ENCODE results near the gene NEUROD2.
A peak's percentile ranks its signal among the peaks of the same experiment; 100 is the strongest.

Gene NEUROD2

DNA sequence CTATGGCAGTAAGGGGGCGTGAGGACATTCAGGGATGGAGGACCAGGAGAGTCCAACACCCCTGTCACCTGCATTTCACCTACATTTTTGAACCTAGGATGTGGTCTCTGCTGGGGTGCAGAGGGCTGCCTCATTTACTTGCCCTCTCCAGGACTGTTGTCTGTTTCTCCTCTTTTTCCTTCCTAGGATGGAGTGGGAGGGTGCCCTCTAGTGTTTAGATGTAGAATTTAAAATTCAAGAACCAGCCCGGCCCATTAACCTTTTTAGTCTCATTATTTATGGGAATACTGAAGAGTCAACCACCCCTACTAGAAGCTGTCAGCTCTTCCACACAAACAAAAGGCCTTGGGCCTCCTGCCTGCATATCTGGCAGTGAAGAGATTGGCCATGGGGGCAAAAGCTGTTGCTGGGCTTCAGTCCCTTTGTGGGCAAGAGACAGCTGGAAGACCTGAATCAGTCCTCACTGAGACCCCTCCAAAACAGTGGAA is 26.7 kb upstream of the NEUROD2 start:
- DNase-seq (ENCODE audit: low read depth): peak; percentile 77

DNA sequence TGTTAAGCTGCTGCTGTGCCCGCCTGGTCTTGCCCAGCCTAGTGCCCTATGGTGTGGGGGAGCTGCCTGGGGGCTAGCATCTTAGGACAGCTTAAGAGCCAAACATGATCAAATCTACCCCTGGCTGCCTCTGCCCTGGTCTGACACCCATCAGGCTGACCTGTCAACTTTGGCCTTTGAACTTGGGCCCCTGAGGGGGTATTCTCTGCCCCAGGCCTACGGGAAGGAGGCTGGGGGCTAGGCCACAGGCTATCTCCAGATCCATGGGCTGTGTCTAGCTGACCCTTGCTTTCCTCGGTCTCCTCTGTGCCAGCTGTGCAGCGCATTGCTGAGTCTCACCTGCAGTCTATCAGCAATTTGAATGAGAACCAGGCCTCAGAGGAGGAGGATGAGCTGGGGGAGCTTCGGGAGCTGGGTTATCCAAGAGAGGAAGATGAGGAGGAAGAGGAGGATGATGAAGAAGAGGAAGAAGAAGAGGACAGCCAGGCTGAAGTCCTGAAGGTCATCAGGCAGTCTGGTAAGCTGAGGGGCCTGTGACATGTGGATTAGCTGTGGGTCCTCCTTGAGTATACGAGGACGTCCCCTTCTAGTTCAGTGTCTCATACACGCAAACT is 26.0 kb upstream of the NEUROD2 start:
- no peak for DNase-seq (ENCODE audit: low read depth)

DNA sequence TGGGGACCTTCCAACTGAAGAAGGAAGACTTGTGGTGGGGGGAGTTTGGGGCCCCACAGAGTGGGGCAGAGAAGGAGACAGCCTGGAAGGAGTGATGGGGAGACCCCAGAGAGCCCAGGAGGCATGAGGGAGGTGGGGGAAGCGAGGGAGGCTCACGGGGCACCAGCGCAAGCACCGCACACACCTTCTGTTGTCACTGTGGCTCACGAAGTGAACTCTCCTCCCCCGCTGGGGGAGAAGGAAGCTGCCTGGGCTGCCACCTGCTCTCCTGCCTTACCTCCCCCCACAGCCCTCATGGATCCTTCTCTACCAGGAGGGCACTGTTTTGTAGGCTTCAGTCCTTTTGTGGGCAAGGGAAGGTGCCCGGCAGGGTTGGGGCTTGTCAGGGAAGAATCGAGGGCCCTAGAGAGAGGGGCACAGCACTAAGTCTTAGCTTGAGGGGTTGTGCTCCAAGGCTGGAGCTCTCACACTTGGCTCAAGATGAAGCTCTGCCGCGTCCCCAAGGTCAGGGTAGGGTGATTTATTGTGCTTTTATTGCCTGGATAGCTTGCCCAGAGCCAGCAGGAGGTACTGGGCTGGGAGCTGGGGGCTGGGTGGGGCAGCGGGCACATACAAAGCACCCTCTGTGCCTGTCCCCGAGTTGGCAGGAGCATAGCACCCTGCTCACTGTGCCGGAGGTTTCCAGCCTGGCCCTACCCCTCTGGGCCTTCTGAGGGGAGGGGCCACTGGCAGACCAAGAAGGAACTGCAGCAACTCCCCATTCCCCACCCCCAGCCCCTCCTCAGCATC is 24.6 kb upstream of the NEUROD2 start:
- no peak for DNase-seq (ENCODE audit: low read depth)

DNA sequence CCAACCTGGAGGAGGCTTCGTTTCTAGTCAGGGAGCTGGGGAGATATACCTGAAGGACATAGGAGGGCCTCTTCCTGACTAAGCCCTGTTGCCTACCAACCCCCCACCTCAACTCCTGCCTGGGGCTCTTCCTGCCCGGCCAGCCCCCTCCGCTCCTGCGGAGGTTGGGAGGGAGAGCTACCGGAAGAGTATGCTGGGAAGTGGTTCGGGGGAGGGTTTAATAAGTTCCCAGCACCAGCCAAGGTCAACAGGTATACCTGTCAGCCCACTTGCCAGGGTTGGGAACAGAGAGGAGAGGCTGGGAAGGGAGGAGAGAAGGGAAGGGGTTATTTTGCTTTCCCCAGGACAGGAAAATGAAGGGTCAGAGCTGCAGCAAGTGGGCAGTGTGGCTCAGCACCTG is 23.7 kb upstream of the NEUROD2 start:
- DNase-seq (ENCODE audit: low read depth): no peak

DNA sequence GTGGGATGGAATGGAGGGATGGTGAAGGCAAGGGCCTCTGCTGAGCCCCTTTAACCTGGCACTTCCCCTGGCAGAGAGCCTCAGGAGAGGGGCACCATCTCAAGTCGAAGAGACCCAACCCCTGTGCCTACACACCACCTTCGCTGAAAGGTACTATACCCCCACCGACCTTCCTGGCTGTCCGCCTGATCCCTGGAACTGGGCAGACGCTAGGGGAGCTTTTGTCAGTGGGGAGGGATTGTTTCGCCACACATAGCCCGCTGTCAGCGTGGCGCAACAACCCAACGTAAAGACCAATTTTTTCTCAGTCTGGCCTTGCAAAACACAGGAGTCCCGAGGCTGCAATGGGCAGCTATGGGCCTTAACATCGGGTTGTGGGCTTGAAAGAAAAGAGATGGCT is 22.2 kb upstream of the NEUROD2 start:
- no peak for DNase-seq (ENCODE audit: low read depth)

DNA sequence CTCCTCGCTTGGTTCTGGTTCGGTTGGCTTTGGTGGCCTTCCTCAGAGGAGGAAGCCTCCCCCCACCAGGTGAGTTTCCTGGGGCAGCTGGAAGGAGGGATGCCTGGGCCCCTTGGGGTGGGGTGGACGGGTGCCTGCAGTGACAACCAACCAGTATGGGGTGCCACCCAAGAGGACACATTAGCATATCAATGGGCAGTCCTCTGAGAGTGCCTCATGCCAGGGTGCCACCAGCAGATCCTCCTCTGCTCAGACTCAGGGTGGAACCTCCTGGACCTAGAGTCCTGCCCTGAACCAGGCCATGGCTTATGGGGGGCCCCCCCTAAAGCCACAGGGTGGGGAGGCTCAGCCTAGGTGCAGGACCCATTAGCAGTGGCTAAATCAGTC is 21.8 kb upstream of the NEUROD2 start:
- DNase-seq (ENCODE audit: low read depth): no peak

DNA sequence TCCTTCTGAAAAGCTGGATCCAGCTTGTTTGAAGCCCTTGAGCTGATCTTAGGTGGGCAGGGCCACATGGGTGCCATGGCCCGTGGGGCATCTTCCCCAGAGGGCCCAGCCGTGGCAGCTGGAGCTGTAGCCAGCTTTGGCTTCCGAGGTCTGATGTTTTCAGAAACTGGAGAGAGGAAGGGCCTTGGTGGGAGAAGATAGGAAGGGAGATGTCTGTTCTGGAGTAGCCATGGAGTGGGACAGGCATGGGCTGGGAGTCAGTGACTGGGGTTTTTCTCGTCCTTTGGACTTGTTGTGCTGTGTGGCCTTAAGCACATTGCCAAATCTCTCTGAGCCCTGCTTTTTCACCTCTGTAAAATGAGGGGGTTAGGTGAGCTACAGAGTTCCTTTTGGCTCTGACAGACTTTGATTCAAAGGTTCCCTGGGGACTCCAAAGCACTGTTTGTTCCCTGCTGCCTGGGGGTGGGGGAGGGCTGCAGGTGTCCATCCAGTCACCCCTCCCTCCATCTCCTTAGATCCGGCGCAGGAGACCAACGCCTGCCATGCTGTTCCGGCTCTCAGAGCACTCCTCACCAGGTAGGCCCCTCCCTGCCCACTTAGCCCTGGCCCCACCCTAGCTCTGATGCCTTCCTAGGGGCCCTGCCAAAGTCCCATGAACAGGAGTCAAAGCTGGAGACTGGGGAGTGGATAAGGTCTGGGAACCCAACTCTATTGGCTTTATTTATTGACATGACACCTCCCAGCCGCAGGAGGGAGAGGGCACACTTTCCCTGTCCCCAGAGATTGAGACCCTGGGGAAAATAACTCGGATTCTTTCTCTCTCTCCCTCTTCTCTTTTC is 21.2 kb upstream of the NEUROD2 start:
- no peak for DNase-seq (ENCODE audit: low read depth)

DNA sequence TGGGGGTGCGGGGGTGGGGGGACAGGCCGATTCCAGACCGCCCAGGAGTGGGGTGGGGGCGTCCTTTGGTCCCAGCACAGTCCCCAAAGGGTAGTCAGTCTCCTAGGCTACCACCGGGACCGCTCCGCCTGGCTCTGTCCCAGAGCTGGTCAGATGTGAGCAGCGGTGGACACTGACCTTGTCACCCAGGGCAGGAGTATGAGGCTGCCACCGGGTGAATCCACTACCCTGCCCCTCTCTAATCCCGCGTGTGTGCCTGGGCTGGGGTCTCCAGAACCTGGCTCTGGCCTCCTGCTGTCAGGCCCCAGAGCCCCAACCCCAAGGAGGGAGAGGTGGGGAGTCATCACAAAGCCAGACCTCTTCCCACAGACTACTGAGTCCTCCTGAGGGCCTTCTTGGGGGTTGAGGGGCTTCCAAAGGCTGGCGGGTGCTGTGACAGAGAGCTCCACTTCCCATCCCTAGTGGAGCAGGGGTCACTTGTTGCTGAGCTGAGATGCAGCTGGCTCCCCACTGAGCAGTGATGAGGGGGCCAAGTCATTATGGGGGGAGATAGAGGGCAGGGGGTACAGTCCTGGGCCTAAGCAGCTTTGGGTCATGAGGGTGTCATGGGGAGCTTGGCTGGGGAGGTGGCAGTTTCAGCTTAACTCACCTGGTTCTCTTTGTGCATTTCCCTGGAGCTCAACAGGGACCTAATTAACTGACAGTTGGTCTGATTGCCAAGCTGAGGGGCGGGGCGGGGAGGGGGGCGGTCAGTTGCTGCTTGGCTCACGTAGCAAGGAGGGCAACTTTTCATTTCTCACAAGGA is 20.2 kb upstream of the NEUROD2 start:
- DNase-seq (ENCODE audit: low read depth): no peak

DNA sequence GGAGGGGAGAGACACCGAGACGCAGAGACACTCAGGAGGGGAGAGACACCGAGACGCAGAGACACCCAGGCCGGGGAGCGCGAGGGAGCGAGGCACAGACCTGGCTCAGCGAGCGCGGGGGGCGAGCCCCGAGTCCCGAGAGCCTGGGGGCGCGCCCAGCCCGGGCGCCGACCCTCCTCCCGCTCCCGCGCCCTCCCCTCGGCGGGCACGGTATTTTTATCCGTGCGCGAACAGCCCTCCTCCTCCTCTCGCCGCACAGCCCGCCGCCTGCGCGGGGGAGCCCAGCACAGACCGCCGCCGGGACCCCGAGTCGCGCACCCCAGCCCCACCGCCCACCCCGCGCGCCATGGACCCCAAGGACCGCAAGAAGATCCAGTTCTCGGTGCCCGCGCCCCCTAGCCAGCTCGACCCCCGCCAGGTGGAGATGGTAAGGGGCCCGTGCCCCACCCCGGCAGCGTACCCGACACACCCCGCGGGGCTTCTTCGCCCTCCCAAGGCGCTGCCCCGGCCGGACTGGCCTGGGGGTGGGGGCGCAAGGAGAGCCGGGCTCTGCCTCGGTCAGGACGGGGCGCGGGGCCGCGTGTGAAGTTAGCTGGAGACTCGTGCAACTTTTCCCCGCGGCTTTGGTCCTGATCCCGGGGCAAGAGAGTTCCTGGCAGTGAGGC is 19.5 kb upstream of the NEUROD2 start:
- DNase-seq (ENCODE audit: low read depth): no peak

DNA sequence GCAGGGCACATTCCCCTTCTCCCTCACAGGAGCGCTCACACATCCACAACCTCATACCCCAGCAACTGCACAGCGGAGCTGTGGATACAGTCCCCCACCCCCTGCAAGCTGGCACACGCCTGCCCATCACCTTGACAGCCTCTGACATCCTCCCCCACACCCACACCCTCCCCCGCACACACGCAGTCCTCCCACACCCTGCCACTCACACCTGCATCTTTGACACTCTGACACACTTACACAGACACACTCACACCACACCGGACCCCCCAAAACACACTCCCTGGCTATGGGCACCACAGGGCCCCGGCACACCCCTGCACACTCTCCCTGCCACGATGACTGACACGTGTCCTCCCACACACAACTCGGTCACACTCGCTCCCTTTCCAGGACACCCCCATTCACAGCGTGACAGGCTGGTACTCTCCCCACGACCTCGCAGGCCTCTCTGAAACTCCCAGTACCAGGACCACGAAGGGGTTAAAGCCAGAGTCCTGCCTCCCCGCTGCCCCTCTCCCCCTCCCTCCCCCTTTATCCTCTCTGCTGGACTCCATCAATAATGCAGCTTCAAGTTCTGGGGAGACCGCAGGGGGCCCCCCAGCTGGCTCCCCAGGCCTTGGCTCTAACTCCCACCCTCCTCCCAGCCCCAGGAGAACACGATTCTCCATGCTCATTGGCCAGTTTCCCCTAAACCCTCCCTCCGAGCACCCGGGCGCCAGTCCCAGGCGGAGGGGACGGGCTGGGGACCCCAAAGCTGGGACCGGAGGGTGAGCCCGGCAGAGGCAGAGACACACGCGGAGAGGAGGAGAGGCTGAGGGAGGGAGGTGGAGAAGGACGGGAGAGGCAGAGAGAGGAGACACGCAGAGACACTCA is 18.7 kb upstream of the NEUROD2 start, which contains the start of gene PPP1R1B:
PPP1R1B (plus strand) TSS at position 782 of the 876 bp plus-strand sequence. CDS start 441 bp downstream, outside the sequence.
- no peak for DNase-seq (ENCODE audit: low read depth)

DNA sequence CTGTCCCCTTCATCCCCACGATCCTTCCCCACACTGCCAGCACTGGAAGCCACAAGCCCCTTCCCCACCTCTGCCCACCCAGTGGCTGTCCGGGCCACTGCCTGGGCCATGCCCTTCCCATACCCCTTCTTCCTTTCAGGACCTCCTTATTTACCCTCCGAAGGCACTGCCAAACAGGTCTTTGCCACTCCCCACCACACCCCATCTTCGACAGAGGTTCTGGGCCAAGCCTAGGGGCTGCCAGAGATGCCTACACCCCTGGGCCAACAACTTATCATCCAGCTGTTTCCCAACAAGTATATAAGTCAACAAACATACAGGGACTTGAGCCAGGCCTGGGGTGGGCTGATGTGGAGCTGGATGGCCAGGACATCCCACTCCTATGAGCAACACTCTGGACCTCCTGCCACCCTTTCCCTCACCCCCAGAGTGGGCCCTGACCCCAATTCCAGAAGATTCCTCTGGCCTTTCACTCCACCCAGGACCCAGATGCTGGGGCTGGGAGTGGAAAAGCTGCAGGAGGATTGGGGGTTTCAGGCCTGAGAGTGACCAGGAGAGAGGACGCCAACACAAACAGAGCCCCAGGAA is 17.6 kb upstream of the NEUROD2 start:
- no peak for DNase-seq (ENCODE audit: low read depth)

DNA sequence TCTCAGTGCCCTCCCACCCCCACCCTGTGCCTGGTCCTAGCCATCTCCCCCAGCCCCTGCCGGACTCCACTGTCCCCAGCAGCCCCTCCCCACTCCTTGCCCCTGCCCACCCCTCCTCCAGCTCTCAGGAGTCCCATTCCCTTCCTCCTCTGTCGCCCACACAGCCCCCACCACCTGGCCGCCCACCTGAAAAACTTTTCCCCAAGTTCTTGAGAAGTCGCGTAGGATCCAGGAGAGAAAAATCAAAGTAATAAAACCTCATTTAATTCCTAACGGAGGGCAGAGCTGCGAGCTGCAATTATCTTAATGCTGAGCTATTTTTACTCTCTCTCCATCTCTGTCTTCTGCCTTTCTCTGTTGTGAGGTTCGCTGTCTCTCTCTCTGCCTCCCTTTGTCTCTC is 16.6 kb upstream of the NEUROD2 start:
- DNase-seq (ENCODE audit: low read depth): no peak

DNA sequence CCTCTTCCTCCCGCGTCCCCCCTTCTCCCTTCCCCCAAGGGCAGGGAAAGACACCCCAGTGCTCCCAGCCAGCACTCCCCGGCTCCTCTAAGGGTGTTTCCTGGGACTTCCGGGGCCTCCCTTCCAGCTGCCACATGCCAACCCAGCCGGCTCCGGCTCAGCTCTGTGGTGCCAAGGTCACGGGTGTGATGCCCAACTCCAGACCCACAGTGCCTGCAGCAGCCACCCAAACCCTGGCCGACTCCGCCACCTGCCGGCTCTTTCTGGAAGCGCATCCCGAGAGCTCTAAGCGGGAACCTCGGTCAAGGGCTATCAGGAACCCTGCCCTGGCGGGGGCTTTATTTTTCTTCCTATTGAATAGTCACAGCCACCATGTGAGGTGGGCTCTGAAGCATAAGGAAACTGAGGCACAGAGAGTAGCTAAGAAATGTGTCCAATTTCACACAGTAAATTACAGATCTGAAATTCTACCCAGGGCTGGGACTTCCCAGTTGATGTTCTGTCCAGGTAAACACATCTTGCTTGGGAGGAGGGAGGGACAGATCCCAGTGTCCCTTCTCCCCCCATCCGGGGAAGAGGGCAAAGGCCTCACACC is 15.7 kb upstream of the NEUROD2 start:
- DNase-seq (ENCODE audit: low read depth): peak; percentile 75

DNA sequence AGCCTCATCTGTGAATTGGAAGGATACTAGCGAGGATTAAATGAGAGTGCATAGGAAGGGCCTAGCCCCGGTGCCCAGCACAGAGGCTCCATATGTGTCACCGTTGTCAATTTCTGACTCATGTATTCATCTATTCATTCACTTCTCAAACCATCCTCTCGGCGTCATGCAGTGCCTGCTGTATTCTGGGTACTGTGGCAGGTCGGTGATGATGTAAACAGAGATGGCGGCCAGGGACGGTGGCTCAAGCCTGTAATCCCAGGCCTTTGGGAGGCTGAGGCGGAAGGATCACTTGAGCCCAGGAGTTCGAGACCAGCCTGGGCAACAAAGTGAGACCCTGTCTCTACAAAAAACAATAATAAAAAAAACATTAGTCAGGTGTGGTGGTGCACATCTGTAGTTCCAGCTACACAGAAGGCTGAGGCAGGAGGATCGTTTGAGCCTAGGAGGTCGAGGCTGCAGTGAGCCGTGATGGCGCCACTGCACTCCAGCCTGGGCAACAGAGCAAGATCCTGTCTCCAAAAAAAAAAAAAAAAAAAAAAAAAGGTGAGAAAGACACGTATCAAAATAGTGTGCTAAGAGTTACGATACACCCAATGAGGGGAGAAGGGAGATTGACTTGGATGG is 14.8 kb upstream of the NEUROD2 start:
- peak; percentile 52 for DNase-seq (ENCODE audit: low read depth)

DNA sequence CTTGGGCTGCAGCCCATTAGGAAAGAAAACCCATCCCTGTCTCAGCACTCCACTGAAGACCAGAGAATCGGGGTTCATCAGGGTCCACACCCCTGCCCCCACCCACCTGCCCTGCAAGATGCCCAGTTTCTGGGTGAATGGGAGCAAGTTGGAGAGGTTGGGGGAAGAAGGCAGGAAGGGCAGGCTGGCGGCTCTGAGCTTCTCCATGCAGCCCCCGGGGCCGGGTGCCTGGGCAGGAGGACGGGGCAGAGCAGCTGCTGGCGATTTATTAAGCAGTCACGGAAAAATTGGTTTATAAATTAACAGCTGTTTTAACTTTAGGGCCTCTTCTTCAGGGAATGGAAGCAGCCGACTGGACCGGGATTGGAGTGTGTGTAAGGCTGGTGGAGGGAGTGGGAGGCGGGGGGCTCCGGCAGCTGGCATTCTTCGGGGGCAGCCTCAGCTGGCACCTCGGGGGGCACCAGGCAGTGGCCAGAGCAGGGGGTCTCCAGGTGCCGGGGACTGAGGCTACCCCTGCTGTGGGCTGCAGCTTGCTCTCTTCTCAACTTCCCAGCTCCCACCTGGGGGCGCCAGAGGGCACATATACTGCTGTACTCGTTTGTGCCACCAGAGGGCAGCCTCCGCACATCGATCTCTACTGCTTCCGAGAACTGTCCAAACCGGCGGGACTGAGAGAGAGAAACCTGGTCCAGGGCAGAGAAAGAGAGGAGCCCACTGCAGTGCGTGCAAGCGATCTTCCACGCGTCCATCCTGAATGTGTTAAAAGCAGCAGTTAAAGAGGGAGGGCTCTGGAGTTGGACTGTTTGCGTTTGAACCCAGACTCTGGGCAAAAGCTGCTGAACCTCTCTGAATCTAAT is 14.0 kb upstream of the NEUROD2 start:
- peak; percentile 85 for DNase-seq (ENCODE audit: low read depth)

DNA sequence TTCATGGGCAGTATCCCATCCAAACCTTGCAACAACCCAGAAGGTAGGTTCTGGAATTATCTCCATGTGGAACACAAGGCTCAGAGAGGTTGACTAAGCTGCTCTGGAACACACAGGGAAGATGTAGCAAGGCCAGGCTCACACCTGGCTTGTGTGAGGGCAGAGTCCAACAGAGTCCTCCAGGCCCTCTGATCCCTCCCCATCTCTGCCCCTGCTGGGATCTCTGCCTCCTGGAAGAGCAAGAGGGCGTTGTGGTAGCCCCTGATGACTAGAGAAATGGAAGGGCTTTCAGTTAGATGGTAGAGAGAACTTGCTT is 12.0 kb upstream of the NEUROD2 start:
- no peak for DNase-seq (ENCODE audit: low read depth)

DNA sequence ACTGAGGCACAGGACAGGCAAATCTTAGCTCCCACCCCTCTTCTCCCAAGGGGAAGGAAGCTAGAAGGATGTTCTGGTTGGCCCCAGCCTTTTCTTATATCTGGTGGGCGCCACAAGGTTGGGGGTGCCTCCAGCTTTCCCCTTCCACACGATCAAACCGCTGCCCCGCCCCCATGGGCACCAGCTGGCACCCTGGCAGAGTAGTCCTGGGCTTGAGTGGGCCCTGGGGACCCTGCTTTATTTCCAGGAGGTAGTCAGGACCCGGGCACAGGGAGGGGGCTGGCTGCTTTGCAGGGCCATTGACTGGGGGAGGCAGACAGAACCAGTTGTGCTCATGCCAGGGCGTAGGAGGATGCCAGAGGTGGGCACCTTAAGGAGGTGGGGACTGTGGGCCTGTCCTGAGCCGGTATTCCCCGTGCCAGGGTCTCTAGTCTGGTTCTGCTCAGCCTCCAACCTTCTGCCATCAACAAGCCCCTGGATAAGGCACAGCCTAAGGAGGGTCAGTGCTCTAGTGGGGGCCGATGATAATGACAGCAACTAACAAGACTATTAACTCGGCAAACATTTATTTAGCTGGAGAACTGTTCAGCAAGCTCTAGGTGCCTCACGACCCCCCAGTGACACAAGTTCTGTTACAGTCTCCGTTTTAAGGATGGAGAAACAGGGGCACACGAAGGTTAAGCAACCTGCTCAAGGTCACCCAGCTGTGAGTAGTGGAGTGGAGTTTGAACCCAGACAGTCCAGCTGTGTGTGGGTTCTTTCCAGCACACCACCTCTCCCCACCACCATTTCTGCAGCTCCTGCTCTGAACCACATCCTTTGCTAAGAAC is 11.5 kb upstream of the NEUROD2 start:
- no peak for DNase-seq (ENCODE audit: low read depth)

Measured in ELR (cell line).